Stomach (tissue), 9 donors: ENCODE results near the gene B4GALT5. TPM values are rescaled to one million over a fixed set of nuclear protein-coding genes. Genes with fewer than 3 reads are reported as not detected.
"Not testable (repeated sequence)": the region's sequence is repeated elsewhere in the genome, so short reads cannot be mapped to it uniquely, and the experiment has no call there.

Experiments used
- DNase-seq, 2 donors: peaks; one replicate each; pipeline versions ENCODE4 v3.0.0 to v3.0.0-alpha.2; 2013 to 2019
- H3K27ac ChIP-seq, 5 donors: fragments of 200-600 bp in 4 of 5; sonication (generic) in 4 of 5; one replicate each; pipeline ENCODE4 v1.5.1; 2013 to 2019; ENCODE audit warnings: mild to moderate bottlenecking in 1 of 5, moderate library complexity in 1 of 5
- H3K27me3 ChIP-seq, 3 donors: fragments of 200-600 bp; sonication (generic); one replicate each; pipeline ENCODE4 v1.5.1; 2017 to 2019; ENCODE audit warnings: mixed run types in 1 of 3
- H3K36me3 ChIP-seq, 4 donors: fragments of 200-600 bp; sonication (generic); 1 replicate in 3 of 4; 2 replicates in 1 of 4; pipeline ENCODE4 v1.5.1; 2016 to 2019
- H3K4me1 ChIP-seq, 4 donors: fragments of 200-600 bp; sonication (generic); one replicate each; pipeline ENCODE4 v1.5.1; 2016 to 2019
- H3K4me3 ChIP-seq, 4 donors: fragments of 200-600 bp; sonication (generic) in 3 of 4; one replicate each; pipeline ENCODE4 v1.5.1; 2016 to 2019; ENCODE audit warnings: mild to moderate bottlenecking in 1 of 4
- H3K9me3 ChIP-seq, 4 donors: fragments of 200-600 bp; sonication (generic); one replicate each; pipeline ENCODE4 v1.5.1; 2016 to 2019
- CTCF ChIP-seq, 7 experiments: fragments of 450-650 bp in 4 of 7; fragments of 200-600 bp in 3 of 7; sonication (generic) in 3 of 7; IDR thresholded peaks; one replicate each; pipeline ENCODE4 v1.5.1; 2016 to 2019; ENCODE audit warnings: antibody characterized with exemption in 7 of 7, control low read depth in 2 of 7, mild to moderate bottlenecking in 1 of 7
- EP300 ChIP-seq: sonication (generic); formaldehyde crosslinking; IDR thresholded peaks from one replicate; pipeline ENCODE4 v1.6.1; 2017; ENCODE audit warnings: antibody characterized with exemption
- POLR2A ChIP-seq, 4 donors: fragments of 450-650 bp; IDR thresholded peaks; one replicate each; pipeline ENCODE4 v1.6.1; 2016; ENCODE audit warnings: antibody characterized with exemption in 4 of 4, control low read depth in 2 of 4, mild to moderate bottlenecking in 1 of 4, moderate library complexity in 1 of 4
- POLR2AphosphoS5 ChIP-seq, 3 donors: sonication (generic); formaldehyde crosslinking; IDR thresholded peaks; one replicate each; pipeline ENCODE4 v1.6.1; 2016; ENCODE audit warnings: antibody characterized with exemption in 3 of 3
- WGBS, 5 donors: extraction: QIAGEN DNeasy Blood & Tissue Kit in 3 of 5; methylation state at CpG; one replicate each; pipeline versions ENCODE4 v1.1.5 to v1.1.7; 2013 to 2018; 5-methylcytosine and 5-hydroxymethylcytosine counted together
- intact Hi-C: fragments of 100-400 bp; cut with DNase I; formaldehyde crosslinking; loops from one replicate; pipeline ENCODE4 v1.15.1; 2023; ENCODE audit warnings: low total_unique reads
- polyA plus RNA-seq, 3 donors: library from polyadenylated mRNA; stranded (reverse); fragments of 200-250 nt; gene quantifications; one replicate each; pipeline ENCODE4 v1.2.3, GENCODE V29; 2013
- total RNA-seq, 5 donors: library from RNA; depleted of rRNA; stranded (reverse); fragments of >200 nt; gene quantifications; one replicate each; pipeline versions ENCODE4 v1.1.0 to v1.2.3, GENCODE V29; 2014 to 2016
- donor health status: healthy with polysubstance abuse.
- donor health status: Bipolar disorder and iron deficiency.
- donor health status: healthy.

The B4GALT5 gene
- total and polyA plus RNA-seq, 8 donors, result 7.5 to 40.0 (median 21.5) TPM

DNA sequence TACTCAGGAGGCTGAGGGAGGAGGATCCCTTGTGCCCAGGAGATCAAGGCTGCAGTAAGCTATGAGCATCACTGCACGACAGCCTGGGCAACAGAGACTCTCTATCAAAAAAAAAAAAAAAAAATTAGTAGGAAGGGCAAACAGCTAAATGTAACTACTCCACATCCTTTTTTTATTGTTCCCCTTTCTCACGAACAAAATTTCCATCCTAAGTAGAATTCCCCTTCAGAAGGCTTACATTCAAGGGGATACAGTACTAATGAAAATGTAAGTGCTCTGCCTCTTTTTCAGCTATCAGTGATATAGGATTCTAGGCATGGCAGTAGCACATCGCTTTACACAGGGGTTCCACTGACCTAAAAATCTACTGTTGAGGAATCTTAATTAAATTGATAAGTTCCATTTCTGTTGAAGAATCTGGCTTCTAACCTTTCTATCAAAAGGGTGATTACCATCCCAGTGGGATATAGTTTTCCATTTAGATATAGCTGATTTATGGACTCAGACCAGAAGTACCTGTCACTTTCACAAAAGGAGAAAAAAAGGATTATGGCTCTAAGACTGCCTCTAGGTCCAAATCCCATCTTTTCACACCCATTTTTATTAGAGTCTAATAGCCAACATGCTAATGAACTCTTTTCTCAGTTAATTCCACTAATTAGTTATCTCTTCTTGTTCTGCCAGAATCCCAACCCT, 2.6 kb downstream of the B4GALT5 start:
- Histone ChIP-seq H3K9me3 (no peaks in the 10 kb centered on the region), H3K27me3 (no peaks in the 10 kb centered on the region), H3K36me3 (no peaks in the 10 kb centered on the region), H3K4me3 (peak overlapping the region in 2 of 4 donors; percentile 79 to 95), H3K4me1 (peaks cover 31 to 77% (median 64%) of the 10 kb centered on the region in 4 donors), H3K27ac (peak overlapping the region in 4 of 5 donors; percentile 95 to 99 (median 95))
- DNase-seq, result no peak
- intact Hi-C loops, result no loop called here
- WGBS, 5 donors, result 29 to 57% (median 46%) methylated on average over 3 of the region's 3 CpGs
- no peak for TF ChIP-seq POLR2A (IDR thresholded peaks at IDR 0.05)
- no peak for TF ChIP-seq CTCF (IDR thresholded peaks at IDR 0.05)
- no peak for TF ChIP-seq EP300
- no peak for TF ChIP-seq POLR2AphosphoS5 (IDR thresholded peaks at IDR 0.05)

DNA sequence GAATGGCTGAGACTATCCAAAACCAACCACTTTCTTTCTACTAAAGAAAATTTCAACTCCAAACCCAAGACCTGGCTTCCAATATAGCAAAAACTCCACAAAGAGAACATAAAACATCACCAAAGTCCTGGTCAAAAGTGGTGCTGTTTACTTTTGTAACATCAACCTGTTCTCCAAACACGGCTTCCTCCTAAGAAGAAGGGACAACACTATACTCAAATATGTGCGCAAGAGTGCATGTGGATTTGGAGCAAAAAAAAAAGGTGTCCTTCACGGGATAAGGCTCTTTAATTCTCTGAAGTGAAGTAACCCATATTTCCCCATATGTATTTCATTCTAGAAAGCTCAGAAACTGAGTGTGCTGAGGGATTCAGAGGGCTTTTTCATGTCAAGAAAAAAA, 6.6 kb downstream of the B4GALT5 start:
- Histone ChIP-seq H3K27me3 (no peaks in the 10 kb centered on the region), H3K9me3 (no peaks in the 10 kb centered on the region), H3K27ac (peak overlapping the region; percentile 2 to 95 (median 68)), H3K36me3 (no peaks in the 10 kb centered on the region), H3K4me3 (no peak overlapping the region), H3K4me1 (peaks cover 30 to 95% (median 76%) of the 10 kb centered on the region in 4 donors)
- TF ChIP-seq EP300 (no peak), CTCF (IDR thresholded peaks at IDR 0.05) (no peak), POLR2AphosphoS5 (IDR thresholded peaks at IDR 0.05) (no peak), POLR2A (IDR thresholded peaks at IDR 0.05) (no peak)
- no peak for DNase-seq
- intact Hi-C loops, result no loop called here
- WGBS, 5 donors, result 52 to 69% (median 57%) methylated on average over 3 of the region's 3 CpGs

DNA sequence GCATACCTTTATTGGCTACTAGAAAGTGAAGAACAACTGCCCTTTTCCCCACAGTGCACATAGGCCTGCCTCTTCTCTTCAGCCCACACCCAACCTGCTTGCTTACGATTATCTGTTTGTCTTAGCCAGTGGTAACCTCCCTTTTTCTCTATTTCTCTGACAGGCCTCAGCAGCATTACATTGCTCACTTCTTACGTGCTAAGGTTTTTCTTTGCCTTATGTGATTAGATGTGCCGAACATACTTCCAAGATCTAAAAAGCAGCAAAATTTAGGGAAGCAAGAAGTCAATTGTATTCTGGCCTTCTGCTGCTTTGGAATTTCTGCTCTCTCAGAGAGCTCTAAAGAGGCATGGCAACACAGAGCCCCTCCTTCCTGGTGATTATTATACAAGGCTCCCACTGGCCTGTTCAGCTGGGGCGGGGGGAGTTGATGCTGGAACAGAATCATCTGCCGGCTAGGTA, 7.0 kb downstream of the B4GALT5 start:
- Histone ChIP-seq H3K4me1 (peaks cover 26 to 95% (median 77%) of the 10 kb centered on the region in 4 donors), H3K4me3 (no peak overlapping the region), H3K36me3 (no peaks in the 10 kb centered on the region), H3K27me3 (no peaks in the 10 kb centered on the region), H3K9me3 (no peaks in the 10 kb centered on the region), H3K27ac (peak overlapping the region; percentile 2 to 95 (median 68))
- intact Hi-C loops, result no loop called here
- TF ChIP-seq EP300 (no peak), POLR2AphosphoS5 (IDR thresholded peaks at IDR 0.05) (peak in 2 of 3 donors; percentile 15 to 29), POLR2A (IDR thresholded peaks at IDR 0.05) (no peak), CTCF (IDR thresholded peaks at IDR 0.05) (no peak)
- 22 to 44% (median 33%) methylated on average over 5 of the region's 5 CpGs for WGBS, 5 donors
- DNase-seq, result peak in 1 of 2 donors; percentile 75

DNA sequence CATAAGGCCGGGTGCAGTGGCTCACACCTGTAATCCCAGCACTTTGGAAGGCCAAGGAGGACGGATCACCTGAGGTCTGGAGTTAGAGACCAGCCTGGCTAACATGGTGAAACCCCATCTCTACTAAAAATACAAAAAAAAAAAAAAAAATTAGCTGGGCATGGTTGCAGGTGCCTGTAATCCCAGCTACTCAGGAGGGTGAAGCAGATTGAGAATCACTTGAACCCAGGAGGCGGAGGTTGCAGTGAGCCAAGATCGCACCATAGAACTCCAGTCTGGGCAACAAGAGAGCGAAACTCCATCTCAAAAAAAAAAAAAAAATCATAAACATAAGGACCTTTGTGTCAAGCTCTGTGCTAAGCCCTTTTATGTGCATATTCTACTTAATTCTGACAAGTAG, 7.8 kb downstream of the B4GALT5 start:
- WGBS, 5 donors, result 74 to 87% (median 82%) methylated on average over 5 of the region's 5 CpGs
- H3K36me3 ChIP-seq, intact Hi-C loops, H3K9me3 ChIP-seq, H3K27me3 ChIP-seq, DNase-seq, H3K4me3 ChIP-seq: not testable (repeated sequence)
- peaks cover 23 to 95% (median 74%) of the 10 kb centered on the region in 4 donors for H3K4me1 ChIP-seq
- H3K27ac ChIP-seq, result peak overlapping the region in 2 of 5 donors; percentile 59 to 95

- Histone ChIP-seq H3K27me3 (no peaks in the 10 kb centered on the region), H3K36me3 (no peaks in the 10 kb centered on the region), H3K4me1 (peaks cover 24 to 95% (median 72%) of the 10 kb centered on the region in 4 donors), H3K4me3 (no peak overlapping the region), H3K27ac (peak overlapping the region in 2 of 5 donors; percentile 11 to 95), H3K9me3 (no peaks in the 10 kb centered on the region)
- no peak for TF ChIP-seq EP300
- no peak for TF ChIP-seq POLR2A (IDR thresholded peaks at IDR 0.05)
- no peak for TF ChIP-seq POLR2AphosphoS5 (IDR thresholded peaks at IDR 0.05)
- no peak for TF ChIP-seq CTCF (IDR thresholded peaks at IDR 0.05)
- intact Hi-C loops, result no loop called here
- DNase-seq, result no peak
- 69 to 84% (median 77%) methylated on average over 4 of the region's 4 CpGs for WGBS, 5 donors
Measured at GRCh38 chr20:49705358-49705757, 8.3 kb downstream of the B4GALT5 start.
